ENCODE data around the gene GSTO2.

The GSTO2 gene

DNA sequence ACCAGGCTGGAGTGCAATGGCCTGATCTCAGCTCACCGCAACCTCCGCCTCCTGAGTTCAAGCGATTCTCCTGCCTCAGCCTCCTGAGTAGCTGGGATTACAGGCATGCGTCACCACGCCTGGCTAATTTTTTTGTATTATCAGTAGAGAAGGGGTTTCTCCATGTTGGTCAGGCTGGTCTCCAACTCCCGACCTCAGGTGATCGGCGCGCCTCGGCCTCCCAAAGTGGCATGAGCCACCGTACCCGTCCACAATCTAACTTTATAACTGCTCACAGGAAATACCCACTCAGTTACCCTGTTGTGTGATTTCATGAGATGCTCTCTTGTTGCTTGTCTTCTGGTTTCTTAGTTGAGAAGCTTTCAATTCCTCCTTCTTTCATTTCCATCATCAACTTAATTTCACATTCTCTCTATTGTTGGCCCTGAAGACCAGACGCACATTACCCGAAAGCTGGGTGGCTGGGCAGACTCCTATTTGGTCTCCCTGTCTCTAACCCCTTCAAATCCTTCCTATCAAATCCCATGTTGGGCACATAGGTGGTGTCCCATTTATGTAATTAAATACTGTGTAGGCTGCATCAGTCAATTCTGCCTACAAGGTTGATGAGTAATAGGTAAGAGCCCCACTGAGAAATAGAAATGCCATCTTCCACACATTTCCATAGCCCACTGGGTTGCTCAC lies 1.1 kb upstream of the GSTO2 start:
- peak overlapping the region; percentile 77 for H3K4me3 ChIP-seq (ENCODE audit: low read length, poor library complexity, severe bottlenecking)
- H3K9me2 ChIP-seq (replicated peaks; ENCODE audit: low read depth, low read length) = no peaks in the 10 kb centered on the region
- peak overlapping the region; percentile 86 for H3K4me2 ChIP-seq (ENCODE audit: low read depth, low read length, poor library complexity, severe bottlenecking)

DNA sequence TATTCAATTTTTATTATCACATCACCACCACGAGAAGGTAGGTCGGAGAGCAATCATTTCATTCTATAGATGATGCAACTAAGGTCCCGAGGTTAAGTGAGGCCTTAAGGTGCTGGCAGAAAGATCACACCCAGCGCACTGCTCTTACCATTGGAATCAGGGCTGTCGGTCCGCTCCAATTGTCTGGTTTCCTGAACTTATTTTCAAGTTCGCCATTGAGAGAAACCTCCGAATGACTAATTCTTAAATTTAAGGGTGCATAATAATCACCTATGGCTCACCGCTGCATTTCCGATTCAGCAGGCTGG lies 625 bp upstream of the GSTO2 start:
- Histone ChIP-seq H3K9ac (ENCODE audit: low read depth, low read length, poor library complexity, severe bottlenecking) (peak overlapping the region; percentile 79), H3K79me2 (ENCODE audit: insufficient read depth, low read length) (peaks cover 38% of the 10 kb centered on the region), H2AFZ (ENCODE audit: low read length) (peak overlapping the region; percentile 62), H3K9me3 (ENCODE audit: insufficient read depth, low read depth, low read length) (no peaks in the 10 kb centered on the region), H4K20me1 (ENCODE audit: insufficient read depth, low read length, poor library complexity, severe bottlenecking) (peaks cover 11% of the 10 kb centered on the region), H3F3A (ENCODE audit: low read depth) (no peaks in the 10 kb centered on the region), H3K36me3 (ENCODE audit: insufficient read depth, low read length) (peaks cover 24% of the 10 kb centered on the region; the same call in 1 of the 2 replicates), H3K4me3 (ENCODE audit: low read length, poor library complexity, severe bottlenecking) (peak overlapping the region; percentile 77), H3K9me2 (replicated peaks; ENCODE audit: low read depth, low read length) (no peaks in the 10 kb centered on the region), H3K4me1 (ENCODE audit: insufficient read depth, low read length, poor library complexity, severe bottlenecking) (peaks cover 26% of the 10 kb centered on the region), H3K4me2 (ENCODE audit: low read depth, low read length, poor library complexity, severe bottlenecking) (peak overlapping the region; percentile 86), H3K27me3 (ENCODE audit: insufficient read depth, low read length, poor library complexity, severe bottlenecking) (no peaks in the 10 kb centered on the region)
- TF ChIP-seq EZH2phosphoT487 (IDR thresholded peaks at IDR 0.05; ENCODE audit: borderline replicate concordance) = no peak
- TF ChIP-seq, protein P1, sequence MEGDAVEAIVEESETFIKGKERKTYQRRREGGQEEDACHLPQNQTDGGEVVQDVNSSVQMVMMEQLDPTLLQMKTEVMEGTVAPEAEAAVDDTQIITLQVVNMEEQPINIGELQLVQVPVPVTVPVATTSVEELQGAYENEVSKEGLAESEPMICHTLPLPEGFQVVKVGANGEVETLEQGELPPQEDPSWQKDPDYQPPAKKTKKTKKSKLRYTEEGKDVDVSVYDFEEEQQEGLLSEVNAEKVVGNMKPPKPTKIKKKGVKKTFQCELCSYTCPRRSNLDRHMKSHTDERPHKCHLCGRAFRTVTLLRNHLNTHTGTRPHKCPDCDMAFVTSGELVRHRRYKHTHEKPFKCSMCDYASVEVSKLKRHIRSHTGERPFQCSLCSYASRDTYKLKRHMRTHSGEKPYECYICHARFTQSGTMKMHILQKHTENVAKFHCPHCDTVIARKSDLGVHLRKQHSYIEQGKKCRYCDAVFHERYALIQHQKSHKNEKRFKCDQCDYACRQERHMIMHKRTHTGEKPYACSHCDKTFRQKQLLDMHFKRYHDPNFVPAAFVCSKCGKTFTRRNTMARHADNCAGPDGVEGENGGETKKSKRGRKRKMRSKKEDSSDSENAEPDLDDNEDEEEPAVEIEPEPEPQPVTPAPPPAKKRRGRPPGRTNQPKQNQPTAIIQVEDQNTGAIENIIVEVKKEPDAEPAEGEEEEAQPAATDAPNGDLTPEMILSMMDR (conservative IDR thresholded peaks at IDR 0.05; ENCODE audit: low read length) = no peak

More for the DNA sequence above, 1.1 kb upstream of the GSTO2 start:
- Histone ChIP-seq H3K4me1 (ENCODE audit: insufficient read depth, low read length, poor library complexity, severe bottlenecking) (peaks cover 26% of the 10 kb centered on the region), H4K20me1 (ENCODE audit: insufficient read depth, low read length, poor library complexity, severe bottlenecking) (peaks cover 11% of the 10 kb centered on the region), H3K27me3 (ENCODE audit: insufficient read depth, low read length, poor library complexity, severe bottlenecking) (no peaks in the 10 kb centered on the region), H3K9me3 (ENCODE audit: insufficient read depth, low read depth, low read length) (no peaks in the 10 kb centered on the region), H3F3A (ENCODE audit: low read depth) (no peaks in the 10 kb centered on the region), H2AFZ (ENCODE audit: low read length) (no peak overlapping the region), H3K36me3 (ENCODE audit: insufficient read depth, low read length) (peaks cover 29% of the 10 kb centered on the region; the same call in 1 of the 2 replicates), H3K9ac (ENCODE audit: low read depth, low read length, poor library complexity, severe bottlenecking) (peak overlapping the region; percentile 79), H3K79me2 (ENCODE audit: insufficient read depth, low read length) (peaks cover 38% of the 10 kb centered on the region)
- TF ChIP-seq, protein P1 (conservative IDR thresholded peaks at IDR 0.05; ENCODE audit: low read length) = no peak
- TF ChIP-seq EZH2phosphoT487 (IDR thresholded peaks at IDR 0.05; ENCODE audit: borderline replicate concordance) = no peak

GRCh38 chr10:104273286-104273685 lies 4.3 kb downstream of the GSTO2 start:
- H3K9me2 ChIP-seq (replicated peaks; ENCODE audit: low read depth, low read length) = no peaks in the 10 kb centered on the region
- H3K9ac ChIP-seq (ENCODE audit: low read depth, low read length, poor library complexity, severe bottlenecking) = no peak overlapping the region

More at GRCh38 chr10:104273286-104273685, 4.3 kb downstream of the GSTO2 start:
- TF ChIP-seq EZH2phosphoT487 (IDR thresholded peaks at IDR 0.05; ENCODE audit: borderline replicate concordance) = no peak
- TF ChIP-seq, protein P1 (conservative IDR thresholded peaks at IDR 0.05; ENCODE audit: low read length) = no peak
- Histone ChIP-seq H3K79me2 (ENCODE audit: insufficient read depth, low read length) (peaks cover 3% of the 10 kb centered on the region; the same call in 1 of the 2 replicates), H3K27me3 (ENCODE audit: insufficient read depth, low read length, poor library complexity, severe bottlenecking) (no peaks in the 10 kb centered on the region), H3K4me1 (ENCODE audit: insufficient read depth, low read length, poor library complexity, severe bottlenecking) (peaks cover 5% of the 10 kb centered on the region), H4K20me1 (ENCODE audit: insufficient read depth, low read length, poor library complexity, severe bottlenecking) (peaks cover 2% of the 10 kb centered on the region), H3K36me3 (ENCODE audit: insufficient read depth, low read length) (no peaks in the 10 kb centered on the region), H3K4me3 (ENCODE audit: low read length, poor library complexity, severe bottlenecking) (no peak overlapping the region), H3F3A (ENCODE audit: low read depth) (no peaks in the 10 kb centered on the region), H3K4me2 (ENCODE audit: low read depth, low read length, poor library complexity, severe bottlenecking) (no peak overlapping the region), H2AFZ (ENCODE audit: low read length) (no peak overlapping the region), H3K9me3 (ENCODE audit: insufficient read depth, low read depth, low read length) (no peaks in the 10 kb centered on the region)

Data from Loucy (cell line).